Measurements from ENCODE around the gene TMBIM6. TPM values are rescaled to one million over a fixed set of nuclear protein-coding genes. Genes with fewer than 3 reads are reported as not detected.

The TMBIM6 gene
- total RNA-seq, 4 donors from 2014 or later, result 238 to 407 (median 319) TPM

- 88 to 89% methylated on average over 5 of the region's 5 CpGs for WGBS, 2 donors
- intact Hi-C loops (cut with DNase I; ENCODE audit: low total_unique reads), result no loop called here
These were observed 52.7 kb downstream of the TMBIM6 start for GRCh38 chr12:49794021-49794420.

GRCh38 chr12:49794811-49795653, 53.7 kb downstream of the TMBIM6 start:
- H3K4me3 ChIP-seq (ENCODE audit: low read depth, poor library complexity, severe bottlenecking), result no peak overlapping the region
- TF ChIP-seq POLR2A (IDR thresholded peaks at IDR 0.05) (no peak), CTCF (IDR thresholded peaks at IDR 0.05) (no peak)
- WGBS, 2 donors, result 89% methylated on average over 22 to 23 of the region's 32 CpGs
- intact Hi-C loops (cut with DNase I; ENCODE audit: low total_unique reads), result no loop called here
- no peak for DNase-seq (ENCODE audit: low spot score in 2 of 2)

More at GRCh38 chr12:49794021-49794420, 52.7 kb downstream of the TMBIM6 start:
- H3K4me3 ChIP-seq (ENCODE audit: low read depth, poor library complexity, severe bottlenecking), result no peak overlapping the region
- TF ChIP-seq POLR2A (IDR thresholded peaks at IDR 0.05), result no peak
- TF ChIP-seq CTCF (IDR thresholded peaks at IDR 0.05), result no peak
- no peak for DNase-seq (ENCODE audit: low spot score in 2 of 2)

GRCh38 chr12:49795654-49796105, 54.3 kb downstream of the TMBIM6 start:
- intact Hi-C loops (cut with DNase I; ENCODE audit: low total_unique reads), result no loop called here
- WGBS, 2 donors, result 83 to 86% methylated on average over 11 to 12 of the region's 12 CpGs
- no peak for TF ChIP-seq POLR2A (IDR thresholded peaks at IDR 0.05)
- TF ChIP-seq CTCF (IDR thresholded peaks at IDR 0.05), result no peak
- no peak for DNase-seq (ENCODE audit: low spot score in 2 of 2)
- H3K4me3 ChIP-seq (ENCODE audit: low read depth, poor library complexity, severe bottlenecking), result no peak overlapping the region

DNA sequence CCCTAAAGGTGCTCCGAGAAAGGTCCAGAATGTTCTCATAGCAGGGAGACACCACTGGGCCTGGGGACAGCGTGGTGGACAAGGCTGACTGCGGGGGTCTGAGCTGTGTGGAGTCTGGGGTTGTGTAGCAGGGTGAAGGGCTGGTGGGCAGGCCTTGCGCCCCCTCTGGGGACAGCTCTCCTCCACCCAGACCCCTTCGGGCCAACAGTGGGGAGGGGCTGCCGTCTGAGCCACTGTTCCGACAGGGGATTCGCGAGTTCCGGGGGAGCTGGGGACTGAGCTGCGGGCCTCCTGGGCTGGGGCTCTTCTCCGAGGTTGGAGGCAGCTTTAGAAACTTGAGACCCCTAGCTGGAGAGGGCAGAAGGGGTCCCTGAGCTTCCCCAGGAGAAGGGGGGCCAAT, 54.8 kb downstream of the TMBIM6 start:
- no peak for DNase-seq (ENCODE audit: low spot score in 2 of 2)
- H3K4me3 ChIP-seq (ENCODE audit: low read depth, poor library complexity, severe bottlenecking), result no peak overlapping the region
- TF ChIP-seq POLR2A (IDR thresholded peaks at IDR 0.05), result no peak
- no peak for TF ChIP-seq CTCF (IDR thresholded peaks at IDR 0.05)
- intact Hi-C loops (cut with DNase I; ENCODE audit: low total_unique reads), result no loop called here
- WGBS, 2 donors, result 93 to 94% methylated on average over 8 to 9 of the region's 12 CpGs

DNA sequence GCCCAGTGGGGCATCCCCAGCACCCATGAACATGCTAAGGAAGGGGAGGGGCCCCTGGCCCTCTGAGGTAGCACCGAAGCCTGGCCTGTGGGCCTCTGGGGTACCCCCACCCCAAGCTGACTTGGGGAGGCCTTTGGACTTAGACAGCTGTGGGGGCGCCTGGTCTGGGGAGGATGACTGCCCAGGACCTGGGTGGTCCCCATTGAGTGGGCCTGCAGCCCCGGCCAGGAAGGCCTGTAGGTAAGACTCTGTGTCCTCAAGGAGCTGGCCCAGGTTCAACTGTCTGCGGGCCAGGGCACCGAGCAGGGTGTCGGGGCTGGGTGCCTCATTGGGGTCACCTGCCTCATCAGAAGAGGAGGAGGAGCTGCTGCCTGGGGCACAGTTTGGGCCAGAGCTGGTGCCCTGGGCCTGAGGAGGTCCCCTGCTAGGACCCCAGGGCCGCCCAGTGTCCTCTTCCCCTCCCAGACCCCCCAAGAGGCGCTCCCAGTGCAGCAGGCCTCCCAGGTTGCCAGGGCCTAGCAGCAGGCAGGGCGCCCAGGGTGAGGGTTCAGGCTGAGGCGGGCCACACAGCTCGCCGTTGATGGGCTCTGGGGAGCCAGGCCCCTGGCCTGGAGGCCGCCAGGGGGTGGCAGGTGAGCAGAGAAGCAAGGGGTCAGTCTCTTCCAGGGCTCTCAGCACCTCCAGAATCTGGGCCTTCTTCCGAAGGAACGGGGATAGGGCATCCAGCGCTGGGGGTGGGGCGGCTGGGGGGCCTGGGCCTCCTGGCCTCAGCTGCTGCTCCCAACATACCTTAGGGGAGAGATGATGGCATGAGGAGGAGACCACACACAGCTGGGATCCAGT, 55.5 kb downstream of the TMBIM6 start:
- WGBS, 2 donors, result 87 to 94% methylated on average over 8 to 11 of the region's 17 CpGs

More for the DNA sequence above, 55.5 kb downstream of the TMBIM6 start:
- intact Hi-C loops (cut with DNase I; ENCODE audit: low total_unique reads), result no loop called here
- no peak for TF ChIP-seq CTCF (IDR thresholded peaks at IDR 0.05)
- no peak for TF ChIP-seq POLR2A (IDR thresholded peaks at IDR 0.05)
- H3K4me3 ChIP-seq (ENCODE audit: low read depth, poor library complexity, severe bottlenecking), result no peak overlapping the region
- DNase-seq (ENCODE audit: low spot score in 2 of 2), result no peak
